Immature natural killer cell (primary cell): Measurements from ENCODE around the gene TPSG1. TPM values are rescaled to one million over a fixed set of nuclear protein-coding genes. Genes with fewer than 3 reads are reported as not detected.
"Not testable (repeated sequence)": the region's sequence is repeated elsewhere in the genome, so short reads cannot be mapped to it uniquely, and the experiment has no call there.

ENCODE experiments used
- DNase-seq, 3 donors: peaks; one replicate each; pipeline ENCODE4 v3.0.0; 2022; ENCODE audit warnings: mixed read lengths in 1 of 3
- H3K27ac Mint-ChIP-seq, 6 donors: one replicate each; pipeline ENCODE4 v1.8.0; 2020; ENCODE audit warnings: mixed read lengths in 6 of 6, mild to moderate bottlenecking in 5 of 6, inconsistent platforms in 4 of 6, moderate library complexity in 3 of 6
- H3K27me3 Mint-ChIP-seq, 3 donors: one replicate each; pipeline ENCODE4 v1.8.0; 2020 to 2021; ENCODE audit warnings: low read depth in 3 of 3, mild to moderate bottlenecking in 3 of 3, mixed read lengths in 3 of 3, moderate library complexity in 3 of 3, inconsistent platforms in 1 of 3
- H3K36me3 Mint-ChIP-seq, 3 donors: one replicate each; pipeline ENCODE4 v1.8.0; 2020; ENCODE audit warnings: mixed read lengths in 3 of 3, inconsistent platforms in 2 of 3, mild to moderate bottlenecking in 2 of 3
- H3K4me1 Mint-ChIP-seq, 2 donors: one replicate each; pipeline ENCODE4 v1.8.0; 2020; ENCODE audit warnings: inconsistent platforms in 2 of 2, mild to moderate bottlenecking in 2 of 2, mixed read lengths in 2 of 2, moderate library complexity in 1 of 2
- H3K4me3 Mint-ChIP-seq, 5 donors: one replicate each; pipeline ENCODE4 v1.8.0; 2020; ENCODE audit warnings: mild to moderate bottlenecking in 5 of 5, mixed read lengths in 5 of 5, inconsistent platforms in 3 of 5, moderate library complexity in 3 of 5
- H3K9me3 Mint-ChIP-seq, 6 donors: one replicate each; pipeline ENCODE4 v1.8.0; 2020; ENCODE audit warnings: mild to moderate bottlenecking in 6 of 6, mixed read lengths in 6 of 6, inconsistent platforms in 4 of 6, moderate library complexity in 3 of 6
- polyA plus RNA-seq, 3 donors: library from polyadenylated mRNA; unstranded; fragments of 300-500 nt; fragmentation: Illumina TruSeq; gene quantifications; one replicate each; pipeline ENCODE4 v1.2.3, GENCODE V29; 2021

Gene TPSG1
- polyA plus RNA-seq, 3 donors from 2014 or later = not detected

- H3K4me3 Mint-ChIP-seq = no peak overlapping the region
- peaks cover 6 to 7% of the 10 kb centered on the region in 2 donors for H3K4me1 Mint-ChIP-seq
- peaks cover 0 to 3% (median 2%) of the 10 kb centered on the region in 3 donors for H3K27me3 Mint-ChIP-seq
- no peaks in the 10 kb centered on the region for H3K9me3 Mint-ChIP-seq
- no peaks in the 10 kb centered on the region for H3K36me3 Mint-ChIP-seq
- no peak overlapping the region for H3K27ac Mint-ChIP-seq
- no peak for DNase-seq
These were observed 36.2 kb upstream of the TPSG1 start for GRCh38 chr16:1261131-1261892.

DNA sequence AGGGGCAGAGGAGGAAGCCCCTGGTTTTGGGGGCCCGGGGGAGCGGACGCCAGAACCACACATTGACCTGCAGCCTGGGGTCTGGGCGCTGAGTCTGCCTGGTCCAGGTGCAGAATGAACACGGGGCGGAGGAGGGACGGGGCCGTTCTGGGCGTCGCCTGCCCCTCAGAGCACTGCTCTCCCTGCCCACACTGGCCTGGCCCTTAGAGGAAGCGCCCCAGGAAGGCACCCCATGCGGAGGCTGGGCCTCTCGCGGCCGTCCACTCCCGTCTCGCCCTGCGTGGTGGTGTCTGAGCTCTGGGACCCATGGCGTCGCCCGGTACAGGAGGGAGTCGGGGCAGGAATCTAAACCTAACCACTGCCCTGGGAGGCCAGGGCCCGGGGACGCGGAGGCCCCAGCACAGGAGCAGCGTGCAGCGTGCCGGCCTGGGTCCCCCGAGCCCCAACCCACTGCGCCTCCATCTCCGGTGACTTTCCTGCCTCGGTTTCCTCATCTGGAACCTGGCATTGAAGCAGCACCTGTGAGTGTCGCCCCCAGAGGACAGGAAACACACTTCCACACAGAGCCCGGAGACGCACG lies 35.1 kb upstream of the TPSG1 start:
- peak overlapping the region in 1 of 6 donors; percentile 37 for H3K27ac Mint-ChIP-seq
- DNase-seq = no peak
- H3K27me3 Mint-ChIP-seq = peaks cover 0 to 3% (median 2%) of the 10 kb centered on the region in 3 donors

GRCh38 chr16:1259760-1260068 lies 34.6 kb upstream of the TPSG1 start:
- H3K4me1 Mint-ChIP-seq = peaks cover 6 to 7% of the 10 kb centered on the region in 2 donors
- H3K27ac Mint-ChIP-seq = no peak overlapping the region
- H3K4me3 Mint-ChIP-seq = no peak overlapping the region

More for the DNA sequence above, 35.1 kb upstream of the TPSG1 start:
- Mint-ChIP-seq H3K4me1 (peaks cover 6 to 7% of the 10 kb centered on the region in 2 donors), H3K4me3 (no peak overlapping the region), H3K9me3 (no peaks in the 10 kb centered on the region), H3K36me3 (no peaks in the 10 kb centered on the region)

GRCh38 chr16:1258906-1259759 lies 34.1 kb upstream of the TPSG1 start:
- Mint-ChIP-seq H3K4me3 (peak overlapping the region; percentile 66 to 85 (median 74)), H3K9me3 (no peaks in the 10 kb centered on the region), H3K4me1 (peaks cover 6 to 7% of the 10 kb centered on the region in 2 donors), H3K36me3 (no peaks in the 10 kb centered on the region), H3K27ac (peak overlapping the region in 1 of 6 donors; percentile 71), H3K27me3 (peaks cover 0 to 3% (median 0%) of the 10 kb centered on the region in 3 donors)
- peak in 1 of 3 donors; percentile 10 for DNase-seq

More at GRCh38 chr16:1259760-1260068, 34.6 kb upstream of the TPSG1 start:
- Mint-ChIP-seq H3K9me3 (no peaks in the 10 kb centered on the region), H3K27me3 (peaks cover 0 to 3% (median 0%) of the 10 kb centered on the region in 3 donors), H3K36me3 (no peaks in the 10 kb centered on the region)
- no peak for DNase-seq

GRCh38 chr16:1258225-1258600 lies 33.1 kb upstream of the TPSG1 start:
- Mint-ChIP-seq H3K27ac (no peak overlapping the region), H3K36me3 (no peaks in the 10 kb centered on the region), H3K27me3 (peaks cover 0 to 3% (median 0%) of the 10 kb centered on the region in 3 donors), H3K4me1 (peaks cover 6 to 7% of the 10 kb centered on the region in 2 donors), H3K4me3 (no peak overlapping the region), H3K9me3 (no peaks in the 10 kb centered on the region)
- DNase-seq = no peak

DNA sequence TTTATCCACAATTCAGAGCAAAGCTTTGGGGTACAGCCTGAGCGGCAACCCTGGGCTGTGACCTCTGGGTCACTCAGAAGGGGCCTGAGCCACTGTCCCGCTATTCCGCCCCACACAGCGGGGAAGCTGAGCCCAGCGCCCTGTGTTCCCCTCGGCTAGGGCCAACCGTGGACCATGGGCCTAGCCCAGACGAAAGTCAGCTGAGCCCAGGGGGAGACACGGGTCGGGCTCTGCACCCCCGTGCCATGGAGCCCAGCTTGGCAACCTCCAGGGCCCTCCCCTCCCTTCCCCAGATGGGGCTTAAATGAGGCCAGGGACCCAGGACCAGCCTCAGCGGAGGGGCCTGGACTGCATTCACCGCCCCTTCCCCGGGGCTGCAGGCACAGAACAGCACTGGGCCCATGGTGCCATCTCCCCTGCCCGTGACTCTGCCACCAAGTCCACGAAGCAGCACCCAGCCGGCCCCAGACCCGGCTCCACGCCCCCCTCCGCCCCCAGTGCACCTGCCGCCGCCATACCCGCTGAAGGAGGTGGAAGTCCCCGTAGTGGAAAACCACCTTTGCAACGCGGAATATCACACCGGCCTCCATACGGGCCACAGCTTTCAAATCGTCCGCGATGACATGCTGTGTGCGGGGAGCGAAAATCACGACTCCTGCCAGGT lies 32.6 kb upstream of the TPSG1 start:
- peaks cover 6 to 7% of the 10 kb centered on the region in 2 donors for H3K4me1 Mint-ChIP-seq
- no peaks in the 10 kb centered on the region for H3K9me3 Mint-ChIP-seq
- H3K27ac Mint-ChIP-seq = no peak overlapping the region
- H3K36me3 Mint-ChIP-seq = no peaks in the 10 kb centered on the region
- H3K27me3 Mint-ChIP-seq = peaks cover 0 to 3% (median 0%) of the 10 kb centered on the region in 3 donors
- no peak overlapping the region for H3K4me3 Mint-ChIP-seq
- DNase-seq = no peak

DNA sequence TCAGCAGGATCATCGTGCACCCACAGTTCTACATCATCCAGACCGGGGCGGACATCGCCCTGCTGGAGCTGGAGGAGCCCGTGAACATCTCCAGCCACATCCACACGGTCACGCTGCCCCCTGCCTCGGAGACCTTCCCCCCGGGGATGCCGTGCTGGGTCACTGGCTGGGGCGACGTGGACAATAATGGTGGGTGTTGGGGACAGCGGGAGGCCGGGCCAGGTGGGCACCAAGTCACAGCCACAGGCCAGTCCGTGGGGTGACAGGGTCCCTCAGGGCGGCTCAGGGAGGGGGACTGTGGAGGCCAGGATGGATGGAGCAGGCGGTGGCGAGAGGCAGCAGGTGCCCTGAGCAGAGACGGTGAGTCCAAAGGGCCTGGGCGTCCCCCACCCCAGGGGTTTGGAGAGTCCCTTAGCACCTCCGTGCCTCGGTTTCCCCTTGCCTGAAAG lies 31.8 kb upstream of the TPSG1 start:
- Mint-ChIP-seq H3K4me3 (no peak overlapping the region), H3K27ac (no peak overlapping the region), H3K27me3 (peaks cover 0 to under 1% (median 0%) of the 10 kb centered on the region in 3 donors), H3K9me3 (no peaks in the 10 kb centered on the region), H3K4me1 (peaks cover 6 to 7% of the 10 kb centered on the region in 2 donors), H3K36me3 (no peaks in the 10 kb centered on the region)
- no peak for DNase-seq

DNA sequence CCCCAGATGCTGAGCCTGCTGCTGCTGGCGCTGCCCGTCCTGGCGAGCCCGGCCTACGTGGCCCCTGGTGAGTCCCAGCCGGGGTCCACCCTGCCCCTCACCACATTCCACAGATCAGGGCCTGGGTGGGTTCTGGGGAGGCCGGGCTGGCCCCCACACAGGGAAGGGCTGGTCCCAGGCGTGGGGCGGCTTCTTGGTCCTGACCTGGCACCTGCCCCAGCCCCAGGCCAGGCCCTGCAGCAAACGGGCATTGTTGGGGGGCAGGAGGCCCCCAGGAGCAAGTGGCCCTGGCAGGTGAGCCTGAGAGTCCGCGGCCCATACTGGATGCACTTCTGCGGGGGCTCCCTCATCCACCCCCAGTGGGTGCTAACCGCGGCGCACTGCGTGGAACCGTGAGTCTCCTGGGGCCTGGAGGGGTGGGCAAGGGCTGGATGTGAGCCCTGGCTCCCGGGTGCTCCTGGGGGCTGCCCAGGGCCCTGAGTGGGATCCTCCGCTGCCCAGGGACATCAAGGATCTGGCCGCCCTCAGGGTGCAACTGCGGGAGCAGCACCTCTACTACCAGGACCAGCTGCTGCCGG lies 31.3 kb upstream of the TPSG1 start:
- H3K4me3 Mint-ChIP-seq, H3K4me1 Mint-ChIP-seq, H3K36me3 Mint-ChIP-seq, DNase-seq, H3K9me3 Mint-ChIP-seq, H3K27me3 Mint-ChIP-seq, H3K27ac Mint-ChIP-seq: not testable (repeated sequence)

- not testable (repeated sequence) for H3K9me3 Mint-ChIP-seq, H3K27ac Mint-ChIP-seq, H3K27me3 Mint-ChIP-seq, DNase-seq, H3K36me3 Mint-ChIP-seq, H3K4me3 Mint-ChIP-seq, H3K4me1 Mint-ChIP-seq
These were observed 30.4 kb upstream of the TPSG1 start, which contains the start of gene TPSD1 for GRCh38 chr16:1255276-1256122. TSS of gene TPSD1 (plus strand) at chr16:1256069. CDS start at chr16:1256281, 212 bp downstream.

DNA sequence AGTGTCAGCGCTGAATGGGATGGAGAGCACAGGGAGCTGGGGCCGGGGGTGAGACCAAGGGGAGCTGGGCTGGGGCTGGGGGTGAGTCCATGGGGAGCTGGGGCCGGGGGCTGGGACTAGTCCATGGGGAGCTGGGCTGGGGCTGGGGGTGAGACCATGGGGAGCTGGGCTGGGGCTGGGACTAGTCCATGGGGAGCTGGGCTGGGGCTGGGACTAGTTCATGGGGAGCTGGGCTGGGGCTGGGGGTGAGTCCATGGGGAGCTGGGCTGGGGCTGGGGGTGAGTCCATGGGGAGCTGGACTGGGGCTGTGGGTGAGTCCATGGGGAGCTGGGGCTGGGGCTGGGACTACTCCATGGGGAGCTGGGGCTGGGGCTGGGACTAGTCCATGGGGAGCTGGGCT lies 29.8 kb upstream of the TPSG1 start:
- not testable (repeated sequence) for H3K36me3 Mint-ChIP-seq, H3K4me1 Mint-ChIP-seq, H3K9me3 Mint-ChIP-seq, H3K27ac Mint-ChIP-seq, H3K4me3 Mint-ChIP-seq, H3K27me3 Mint-ChIP-seq, DNase-seq

GRCh38 chr16:1253701-1254364 lies 28.8 kb upstream of the TPSG1 start:
- not testable (repeated sequence) for H3K36me3 Mint-ChIP-seq, H3K4me3 Mint-ChIP-seq, H3K9me3 Mint-ChIP-seq, H3K27ac Mint-ChIP-seq, H3K27me3 Mint-ChIP-seq, H3K4me1 Mint-ChIP-seq, DNase-seq

GRCh38 chr16:1249031-1249755 lies 24.1 kb upstream of the TPSG1 start:
- not testable (repeated sequence) for H3K4me3 Mint-ChIP-seq, H3K36me3 Mint-ChIP-seq, H3K27me3 Mint-ChIP-seq, H3K27ac Mint-ChIP-seq, DNase-seq, H3K9me3 Mint-ChIP-seq
- peaks cover 11 to 20% of the 10 kb centered on the region in 2 donors for H3K4me1 Mint-ChIP-seq
